HFFc6 (cell line): ENCODE data around the gene ALK. TPM values are rescaled to one million over a fixed set of nuclear protein-coding genes. Genes with fewer than 3 reads are reported as not detected.

Experiments used
- DNase-seq: peaks from one replicate; pipeline ENCODE4 v3.0.0-alpha.2; 2018
- H3K27ac Mint-ChIP-seq: 2 replicates; pipeline ENCODE4 v1.8.0; 2020; ENCODE audit warnings: mild to moderate bottlenecking, mixed read lengths
- H3K27me3 Mint-ChIP-seq: 2 replicates; pipeline ENCODE4 v1.8.0; 2021; ENCODE audit warnings: mild to moderate bottlenecking, moderate library complexity, mixed read lengths; ENCODE audit not compliant: insufficient read depth
- H3K36me3 Mint-ChIP-seq: 2 replicates; pipeline ENCODE4 v1.8.0; 2021; ENCODE audit warnings: low read depth, mixed read lengths
- H3K4me1 Mint-ChIP-seq: 2 replicates; pipeline ENCODE4 v1.8.0; 2020; ENCODE audit warnings: low read depth, mixed read lengths
- H3K4me3 Mint-ChIP-seq: 2 replicates; pipeline ENCODE4 v1.8.0; 2020; ENCODE audit warnings: mild to moderate bottlenecking, moderate library complexity, mixed read lengths
- H3K9me3 Mint-ChIP-seq: 2 replicates; pipeline ENCODE4 v1.8.0; 2020; ENCODE audit warnings: mild to moderate bottlenecking, mixed read lengths
- CTCF ChIP-seq: fragments of 200-600 bp; sonication (generic); IDR thresholded peaks from 2 replicates; pipeline ENCODE4 v1.5.0; 2021; ENCODE audit warnings: antibody characterized with exemption, mild to moderate bottlenecking
- total RNA-seq, 6 experiments: library from RNA; stranded (reverse); fragmentation: NEBNext Ultra II Directional; extraction: Animal tissue kit (Norgen Biotek cat#: 25700); gene quantifications; 2 replicates in 1 of 6; 3 replicates in 5 of 6; pipeline ENCODE4 v1.2.3, GENCODE V29; 2021

Gene ALK
- total RNA-seq, 6 experiments from 2014 or later: not detected

GRCh38 chr2:29878898-29879297 is 42.5 kb downstream of the ALK start:
- no peaks in the 10 kb centered on the region for H3K4me1 Mint-ChIP-seq
- no peak for TF ChIP-seq CTCF
- no peaks in the 10 kb centered on the region for H3K36me3 Mint-ChIP-seq
- H3K4me3 Mint-ChIP-seq: no peak overlapping the region
- no peak for DNase-seq
- H3K27me3 Mint-ChIP-seq: peaks cover 1% of the 10 kb centered on the region
- H3K27ac Mint-ChIP-seq: no peak overlapping the region
- peaks cover 9% of the 10 kb centered on the region for H3K9me3 Mint-ChIP-seq

- Mint-ChIP-seq H3K27ac (no peak overlapping the region), H3K4me3 (no peak overlapping the region), H3K36me3 (no peaks in the 10 kb centered on the region), H3K27me3 (peaks cover 1% of the 10 kb centered on the region), H3K9me3 (0 out of 2 replicates have a peak, but pooled peaks cover 2% of the 10 kb centered on the region), H3K4me1 (no peaks in the 10 kb centered on the region)
- no peak for DNase-seq
- no peak for TF ChIP-seq CTCF
Observed at GRCh38 chr2:29876374-29876773, 45.0 kb downstream of the ALK start.

GRCh38 chr2:29874745-29875144 is 46.6 kb downstream of the ALK start:
- Mint-ChIP-seq H3K27me3 (peaks cover 1% of the 10 kb centered on the region; the same call in 1 of the 2 replicates), H3K27ac (no peak overlapping the region)

GRCh38 chr2:29872870-29873269 is 48.5 kb downstream of the ALK start:
- no peak for DNase-seq
- no peak for TF ChIP-seq CTCF
- no peak overlapping the region for H3K4me3 Mint-ChIP-seq
- H3K9me3 Mint-ChIP-seq: no peaks in the 10 kb centered on the region
- no peak overlapping the region for H3K27ac Mint-ChIP-seq
- H3K36me3 Mint-ChIP-seq: no peaks in the 10 kb centered on the region
- H3K4me1 Mint-ChIP-seq: no peaks in the 10 kb centered on the region
- no peaks in the 10 kb centered on the region; the same call in 1 of the 2 replicates for H3K27me3 Mint-ChIP-seq

More at GRCh38 chr2:29874745-29875144, 46.6 kb downstream of the ALK start:
- Mint-ChIP-seq H3K36me3 (no peaks in the 10 kb centered on the region), H3K9me3 (no peaks in the 10 kb centered on the region), H3K4me3 (no peak overlapping the region), H3K4me1 (no peaks in the 10 kb centered on the region)
- TF ChIP-seq CTCF: no peak
- DNase-seq: no peak

GRCh38 chr2:29871541-29871940 is 49.8 kb downstream of the ALK start:
- no peak for DNase-seq
- no peaks in the 10 kb centered on the region for H3K4me1 Mint-ChIP-seq
- no peak for TF ChIP-seq CTCF
- H3K27me3 Mint-ChIP-seq: no peaks in the 10 kb centered on the region; the same call in 1 of the 2 replicates
- no peak overlapping the region for H3K4me3 Mint-ChIP-seq
- no peaks in the 10 kb centered on the region for H3K9me3 Mint-ChIP-seq
- H3K27ac Mint-ChIP-seq: no peak overlapping the region
- H3K36me3 Mint-ChIP-seq: no peaks in the 10 kb centered on the region

- H3K27ac Mint-ChIP-seq: no peak overlapping the region
- H3K27me3 Mint-ChIP-seq: peaks cover 2% of the 10 kb centered on the region
- TF ChIP-seq CTCF: no peak
Observed at GRCh38 chr2:29865512-29865911, 55.9 kb downstream of the ALK start.

More at GRCh38 chr2:29865512-29865911, 55.9 kb downstream of the ALK start:
- no peak for DNase-seq
- no peaks in the 10 kb centered on the region for H3K36me3 Mint-ChIP-seq
- no peak overlapping the region for H3K4me3 Mint-ChIP-seq
- no peaks in the 10 kb centered on the region; the same call in 1 of the 2 replicates for H3K9me3 Mint-ChIP-seq
- H3K4me1 Mint-ChIP-seq: no peaks in the 10 kb centered on the region
